Activated T-cell treated with anti-CD3 and anti-CD28 coated beads for 24 hours (primary cell): ENCODE measurements around the gene SFT2D3.

Experiments used
- DNase-seq: peaks from one replicate; pipeline ENCODE4 v3.0.0-alpha.2; 2020; ENCODE audit warnings: low read depth

SFT2D3 gene, protein sequence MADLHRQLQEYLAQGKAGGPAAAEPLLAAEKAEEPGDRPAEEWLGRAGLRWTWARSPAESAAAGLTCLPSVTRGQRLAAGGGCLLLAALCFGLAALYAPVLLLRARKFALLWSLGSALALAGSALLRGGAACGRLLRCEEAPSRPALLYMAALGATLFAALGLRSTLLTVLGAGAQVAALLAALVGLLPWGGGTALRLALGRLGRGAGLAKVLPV

DNA sequence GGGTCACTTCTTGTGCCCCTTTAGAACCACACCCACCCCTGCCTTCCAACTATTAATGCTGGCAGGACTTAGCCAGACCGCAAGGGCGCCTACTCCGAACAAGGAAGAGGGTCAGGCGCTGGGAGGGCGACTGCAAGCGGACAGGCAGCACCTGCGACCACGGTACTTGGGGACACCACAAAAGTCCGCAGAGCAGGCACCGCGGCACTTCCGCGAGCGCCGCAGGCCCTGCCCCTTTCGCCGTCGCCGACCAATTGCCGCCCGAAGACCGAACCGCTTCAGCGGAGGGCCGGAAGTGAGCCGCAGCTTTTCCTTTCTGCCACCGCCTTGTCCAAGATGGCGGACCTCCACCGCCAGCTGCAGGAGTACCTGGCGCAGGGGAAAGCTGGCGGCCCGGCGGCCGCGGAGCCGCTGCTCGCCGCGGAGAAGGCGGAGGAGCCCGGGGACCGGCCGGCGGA lies at the start of gene SFT2D3:
Gene SFT2D3 (plus strand): TSS at position 305 of the 458 bp plus-strand sequence. CDS start 32 bp downstream, at position 337.
- peak; percentile 86 for DNase-seq

DNA sequence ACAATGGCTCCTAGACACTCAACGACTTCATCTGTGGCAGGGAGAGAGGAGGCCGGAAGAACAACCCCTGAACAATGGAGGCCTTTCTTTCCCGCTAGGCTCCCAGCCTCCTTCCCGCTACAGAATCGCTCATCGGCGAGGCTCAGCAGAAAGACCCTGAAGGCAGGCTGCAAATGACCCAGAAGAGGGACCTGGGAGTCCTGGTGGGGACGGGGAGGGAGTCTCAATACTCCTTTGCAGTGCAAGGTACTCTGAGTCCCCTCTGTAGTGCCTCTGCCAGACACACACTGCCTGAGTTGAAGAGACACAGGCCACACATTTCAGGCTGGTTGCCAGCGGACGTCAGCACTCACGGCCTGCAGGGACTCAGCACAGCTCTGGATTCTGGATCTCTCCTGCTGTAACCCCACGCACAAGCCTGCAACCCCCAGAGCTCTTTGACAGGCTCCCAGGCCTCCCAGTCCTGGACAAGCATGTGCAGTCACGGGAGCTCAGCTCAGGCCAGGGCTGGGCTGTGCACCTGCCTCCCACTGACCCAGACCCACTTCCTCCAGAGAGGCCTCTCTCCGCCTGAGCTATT lies 49.2 kb upstream of the SFT2D3 start:
- DNase-seq = no peak

DNA sequence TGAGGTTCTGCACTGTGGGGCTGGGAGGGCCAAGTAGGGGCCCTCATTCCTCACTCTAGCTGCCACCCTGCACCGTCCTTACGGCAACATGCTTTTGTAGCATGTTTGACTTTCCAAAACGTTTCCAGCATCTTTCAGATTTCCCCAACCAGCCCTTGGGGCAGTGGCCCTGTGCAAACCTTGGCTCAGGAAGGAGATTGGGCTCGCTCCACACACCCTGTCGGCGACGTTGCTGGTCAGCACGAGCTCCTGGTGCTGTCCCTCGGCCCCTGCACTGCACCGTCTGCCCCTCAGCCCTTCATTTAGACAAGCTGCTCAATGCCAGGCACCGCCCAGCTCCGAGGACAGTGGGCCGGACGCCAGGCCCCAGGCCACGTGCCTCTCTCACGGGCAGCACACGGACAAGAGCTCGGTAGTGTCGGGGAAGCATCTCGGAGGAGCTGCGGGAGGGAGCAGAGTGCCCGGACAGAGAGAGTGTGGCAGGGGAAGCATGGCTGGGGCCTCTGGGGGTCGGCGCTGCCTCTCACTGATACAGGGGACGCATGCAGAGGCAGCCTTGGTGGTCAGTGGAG lies 48.4 kb upstream of the SFT2D3 start:
- DNase-seq = no peak

- no peak for DNase-seq
Observed at GRCh38 chr2:127653421-127654083, 47.7 kb upstream of the SFT2D3 start.

GRCh38 chr2:127654084-127654837 lies 47.0 kb upstream of the SFT2D3 start:
- DNase-seq = no peak

GRCh38 chr2:127654838-127655175 lies 46.5 kb upstream of the SFT2D3 start:
- no peak for DNase-seq

DNA sequence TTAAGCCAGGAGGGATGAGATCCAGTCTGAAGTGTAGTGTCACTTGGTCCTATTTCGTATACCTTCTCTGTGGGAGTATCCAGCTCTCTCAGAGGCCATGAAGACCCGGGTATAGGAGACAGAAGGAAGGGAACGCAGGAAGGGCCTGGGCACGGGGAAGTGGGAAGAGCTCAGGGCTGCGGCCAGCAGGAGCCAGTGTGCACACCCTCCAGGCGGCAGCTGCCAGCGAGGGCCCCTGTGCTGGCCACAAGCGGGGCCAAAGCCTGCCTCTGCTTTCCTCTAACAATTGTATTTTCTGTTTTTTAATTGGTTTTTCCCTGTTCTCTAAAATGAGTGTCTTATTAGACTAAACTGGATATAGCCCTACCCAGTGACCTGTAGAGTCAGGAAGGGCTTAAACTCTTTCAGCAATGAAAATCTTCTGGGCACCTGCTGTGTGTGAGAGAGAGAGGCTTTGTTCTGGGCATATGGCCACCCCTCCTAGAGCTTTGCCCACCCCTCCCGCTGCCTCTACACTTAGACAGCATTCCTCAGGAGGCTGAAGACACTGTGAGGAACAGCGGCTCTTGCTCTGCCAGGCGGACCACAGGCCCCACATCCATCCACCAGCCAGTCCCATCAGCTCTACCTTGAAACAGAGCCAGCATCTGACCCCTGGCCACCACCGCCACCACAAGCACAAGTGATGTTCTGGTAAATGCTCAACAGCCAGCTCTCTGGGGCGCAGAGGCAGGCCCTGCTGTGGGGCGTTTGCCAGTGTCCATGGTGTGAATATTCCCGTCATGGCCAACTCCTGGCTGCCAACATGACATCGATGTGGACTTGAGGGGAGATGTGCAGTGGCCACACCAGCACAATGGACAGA lies 45.9 kb upstream of the SFT2D3 start:
- no peak for DNase-seq

- DNase-seq = no peak
Observed at GRCh38 chr2:127656569-127657231, 44.6 kb upstream of the SFT2D3 start.

GRCh38 chr2:127657232-127657595 lies 44.1 kb upstream of the SFT2D3 start:
- no peak for DNase-seq

DNA sequence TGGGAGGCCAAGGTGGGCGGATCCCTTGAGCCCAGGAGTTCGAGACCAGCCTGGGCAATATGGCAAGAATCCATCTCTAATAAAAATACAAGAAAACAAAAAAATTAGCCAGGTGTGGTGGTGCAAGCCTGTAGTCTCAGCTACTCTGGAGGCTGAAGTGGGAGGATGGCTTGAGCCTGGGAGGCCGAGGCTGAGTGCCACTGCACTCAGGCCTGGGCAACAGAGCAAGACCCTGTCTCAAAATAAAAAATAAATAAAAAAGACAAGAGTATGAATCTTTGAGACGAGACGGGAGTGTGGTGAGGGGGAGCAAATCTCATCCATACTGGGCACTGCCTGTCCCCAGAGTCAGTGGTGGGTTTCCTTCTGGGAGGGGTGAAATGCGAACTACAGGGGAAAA lies 43.2 kb upstream of the SFT2D3 start:
- DNase-seq = no peak

DNA sequence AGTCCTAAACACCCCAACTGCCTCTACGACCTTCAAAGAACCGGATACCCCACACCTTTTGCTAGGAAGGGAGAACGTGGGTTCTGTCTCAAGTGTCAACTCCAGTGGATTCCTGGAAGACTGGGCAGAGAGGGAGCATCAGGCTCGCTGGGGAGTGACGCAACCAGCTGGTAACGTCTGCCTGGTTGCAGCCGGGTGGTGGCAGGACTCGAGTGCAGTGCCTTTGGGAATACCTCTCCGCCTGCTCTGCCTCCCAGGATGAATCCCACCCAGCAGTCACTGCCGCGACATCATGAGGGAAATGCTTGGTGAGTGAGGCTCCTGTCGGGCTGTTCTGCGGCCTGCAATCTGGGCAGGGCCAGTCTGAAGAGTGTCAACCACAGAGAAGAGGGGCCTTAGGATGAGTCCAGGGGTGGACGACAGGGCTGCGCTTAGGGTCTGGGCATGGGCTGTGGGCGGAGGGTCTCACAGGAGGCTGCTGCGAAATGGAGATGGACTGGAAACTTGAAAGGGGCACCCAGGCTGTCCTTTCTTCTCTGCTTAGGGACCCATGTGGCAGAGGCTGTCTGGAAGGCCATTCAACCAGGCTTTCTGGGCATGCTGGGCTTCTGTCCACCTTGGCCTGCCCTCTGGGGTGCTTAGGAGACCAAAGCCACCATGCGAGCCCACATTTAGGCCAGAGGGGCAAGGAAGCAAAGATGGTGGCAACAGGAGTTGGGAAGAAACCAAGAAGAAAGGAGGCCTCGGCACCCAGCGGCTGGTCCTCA lies 42.5 kb upstream of the SFT2D3 start:
- no peak for DNase-seq

DNA sequence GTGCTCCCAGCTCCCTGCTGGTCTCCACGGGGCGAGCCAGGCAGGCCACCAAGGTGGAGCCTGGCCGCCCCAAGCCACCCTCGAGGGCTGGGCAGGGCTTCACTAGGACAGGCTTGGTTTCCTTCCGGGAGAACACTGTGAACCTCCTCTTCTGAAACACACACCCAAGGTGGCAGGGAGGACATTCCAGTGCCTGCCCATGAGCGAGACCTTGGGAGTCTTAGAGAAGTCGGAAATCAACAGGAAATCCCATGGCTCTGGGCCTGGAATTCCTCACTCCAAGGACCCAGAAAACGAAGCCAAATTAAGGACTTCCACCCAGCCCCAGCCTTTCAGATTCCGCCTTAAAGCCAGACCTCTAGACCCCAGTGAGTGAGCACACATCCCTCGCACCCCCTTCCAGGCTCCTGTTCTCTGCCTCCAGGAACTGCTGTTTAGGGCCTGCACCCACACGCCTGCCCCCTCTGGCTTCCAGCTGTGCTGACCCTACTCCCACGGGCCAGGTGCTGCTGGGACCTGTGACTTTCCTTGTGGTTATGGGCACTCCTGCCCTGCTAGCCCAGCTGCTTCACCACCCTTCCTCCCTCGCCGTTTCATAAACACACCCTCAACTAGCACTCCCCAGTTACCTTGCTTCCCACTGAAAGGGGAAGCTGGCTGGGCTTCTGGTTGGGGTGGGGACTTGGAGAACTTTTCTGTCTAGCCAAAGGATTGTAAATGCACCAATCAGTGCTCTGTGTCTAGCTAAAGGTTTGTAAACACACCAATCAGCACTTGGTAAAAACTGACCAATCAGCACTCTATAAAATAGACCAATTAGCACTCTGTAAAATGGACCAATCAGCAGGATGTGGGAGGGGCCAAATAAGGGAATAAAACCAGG lies 41.6 kb upstream of the SFT2D3 start:
- no peak for DNase-seq

DNA sequence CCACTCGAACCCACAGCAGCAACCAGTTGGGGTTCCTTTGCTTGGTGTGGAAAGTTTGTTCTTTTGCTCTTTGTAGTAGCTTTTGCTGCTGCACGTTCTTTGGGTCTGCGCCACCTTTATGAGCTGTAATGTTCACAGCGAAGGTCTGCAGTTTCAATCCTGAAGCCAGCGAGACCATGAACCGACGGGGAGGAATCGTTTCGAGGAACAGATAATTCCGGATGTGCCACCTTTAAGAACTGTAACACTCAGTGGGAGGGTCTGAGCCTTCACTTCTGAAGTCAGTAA lies 41.1 kb upstream of the SFT2D3 start:
- DNase-seq = no peak

- no peak for DNase-seq
Observed at GRCh38 chr2:127661072-127661649, 40.1 kb upstream of the SFT2D3 start.

DNA sequence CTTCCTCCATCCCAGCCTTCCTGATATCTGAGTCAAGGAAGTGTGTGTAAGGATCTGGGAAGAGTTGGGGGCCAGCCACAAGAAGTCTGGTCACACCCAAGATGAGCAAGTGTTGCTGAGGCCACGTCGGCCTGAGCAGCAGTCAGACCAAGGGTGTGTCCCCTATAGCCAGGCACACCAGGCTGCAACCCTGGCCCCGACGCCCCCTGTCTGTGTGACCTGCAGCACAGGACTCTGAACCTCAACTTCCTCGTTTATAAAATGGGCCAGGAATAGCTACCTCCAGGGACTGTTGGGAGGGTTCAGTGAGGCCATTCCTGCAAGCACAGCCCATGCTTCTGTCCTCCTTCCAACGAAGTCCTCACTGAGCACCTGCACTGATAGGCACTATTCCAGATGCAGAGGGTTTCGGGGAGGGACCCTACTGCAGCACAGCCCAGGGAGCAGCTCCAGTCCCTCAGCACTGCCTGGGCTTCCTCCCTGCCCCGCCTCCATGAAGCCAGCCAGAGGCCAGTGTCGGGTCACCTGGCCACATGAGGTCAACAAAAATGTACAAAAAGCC lies 39.3 kb upstream of the SFT2D3 start:
- DNase-seq = no peak

DNA sequence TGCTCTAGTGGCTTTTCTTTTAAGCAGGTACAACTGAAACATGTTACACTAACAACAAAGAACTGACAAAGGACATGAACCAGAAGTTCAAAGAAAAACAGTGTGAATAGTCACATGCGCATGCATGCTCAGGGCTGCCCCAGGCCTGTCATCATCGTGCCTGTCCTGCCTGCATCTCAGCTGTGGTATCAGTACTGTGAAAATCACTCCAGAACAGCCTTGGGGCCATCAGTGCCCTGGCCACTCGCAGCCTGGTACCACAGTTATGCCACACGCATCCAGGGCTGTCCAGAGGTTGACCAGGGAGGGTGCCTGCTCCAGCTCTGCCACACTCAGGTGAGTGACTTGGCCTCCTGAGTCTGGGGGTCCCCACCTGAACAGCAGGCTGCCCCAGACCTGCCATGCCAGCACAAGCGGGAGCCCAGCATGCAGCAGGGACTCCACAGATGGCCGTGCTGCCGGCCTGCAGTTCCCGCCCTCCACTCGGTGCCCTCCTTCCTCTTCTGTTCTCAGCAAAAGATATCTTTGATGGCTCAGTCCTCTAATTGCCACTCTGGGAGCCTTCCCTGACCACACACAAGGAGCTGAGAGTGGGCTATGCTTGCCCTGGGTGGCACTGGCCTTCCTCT lies 38.2 kb upstream of the SFT2D3 start:
- no peak for DNase-seq

DNA sequence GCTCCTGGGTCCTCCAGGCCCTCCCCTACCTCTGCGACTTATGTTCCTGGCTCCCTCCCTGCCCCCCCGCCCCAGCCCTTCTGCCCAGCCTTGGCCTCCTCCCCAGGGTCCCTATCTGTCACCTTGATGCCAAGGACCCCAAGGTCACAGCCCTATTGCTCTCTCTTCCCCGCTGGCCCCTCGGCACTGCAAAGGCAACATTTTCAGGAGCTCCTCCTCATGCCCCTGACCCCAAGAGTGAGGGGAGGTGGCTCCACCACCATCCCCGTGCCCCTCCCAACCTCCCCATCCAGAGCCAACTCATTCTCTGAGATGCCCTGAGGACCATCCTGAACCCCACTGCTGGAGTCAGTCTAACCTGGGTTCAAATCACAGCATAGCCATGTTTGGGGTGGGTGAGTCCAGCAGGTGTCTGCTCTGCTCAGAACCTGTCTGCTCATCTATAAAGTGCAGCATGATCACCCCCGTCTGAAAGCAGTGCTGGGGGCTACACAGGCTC lies 37.7 kb upstream of the SFT2D3 start:
- DNase-seq = no peak
